GM21717 (cell line): ENCODE data around the gene SSBP2.
"Not testable (repeated sequence)": the region's sequence is repeated elsewhere in the genome, so short reads cannot be mapped to it uniquely, and the experiment has no call there.

Source experiments
- ATAC-seq: cut with Tn5 transposase; IDR thresholded peaks from one replicate; pipeline ENCODE4 v1.9.1; 2021; ENCODE audit warnings: mild to moderate bottlenecking, moderate library complexity; ENCODE audit not compliant: unreplicated experiment

SSBP2 gene

GRCh38 chr5:81537905-81538547, 212.9 kb downstream of the SSBP2 start:
- ATAC-seq: no peak

DNA sequence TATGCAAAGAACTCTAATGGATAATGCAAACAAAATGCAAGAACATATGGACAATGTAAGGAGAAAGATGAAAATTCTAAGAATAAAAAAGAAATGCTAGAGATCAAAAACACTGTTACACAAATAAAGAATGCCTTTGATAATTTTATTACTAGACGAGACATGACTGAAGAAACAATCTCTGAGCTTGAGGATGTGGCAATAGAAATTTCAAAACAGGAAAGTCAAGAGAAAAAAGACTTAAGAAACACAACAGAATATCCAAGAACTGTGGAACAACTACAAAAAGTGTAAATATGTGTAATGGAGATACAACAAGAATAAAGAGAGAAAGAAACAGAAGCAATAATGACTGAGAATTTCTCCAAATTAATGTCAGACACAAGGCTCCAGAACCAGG, 216.5 kb downstream of the SSBP2 start:
- ATAC-seq: no peak

GRCh38 chr5:81533629-81534405, 217.1 kb downstream of the SSBP2 start:
- no peak for ATAC-seq

DNA sequence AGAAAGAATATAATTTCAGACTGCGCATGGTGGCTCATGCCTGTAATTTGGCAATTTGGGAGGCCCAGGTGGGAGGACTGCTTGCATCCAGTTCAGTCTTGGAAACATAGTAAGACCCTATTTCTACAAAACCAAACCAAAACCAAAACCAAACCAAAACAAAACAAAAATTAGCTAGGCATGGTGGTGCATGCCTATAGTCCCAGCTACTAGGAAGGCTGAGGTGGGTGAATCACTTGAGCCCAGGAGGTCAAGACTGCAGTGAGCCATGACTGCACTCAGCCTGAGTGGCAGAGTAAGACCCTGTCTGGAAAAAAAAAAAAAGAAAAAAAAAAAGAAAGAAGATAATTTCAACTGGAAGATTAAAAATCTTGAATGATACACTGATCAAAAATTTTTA, 220.0 kb downstream of the SSBP2 start:
- ATAC-seq: no peak

- ATAC-seq: no peak
Observed at GRCh38 chr5:81525690-81526089, 225.2 kb downstream of the SSBP2 start.

GRCh38 chr5:81524015-81524414, 226.9 kb downstream of the SSBP2 start:
- no peak for ATAC-seq

DNA sequence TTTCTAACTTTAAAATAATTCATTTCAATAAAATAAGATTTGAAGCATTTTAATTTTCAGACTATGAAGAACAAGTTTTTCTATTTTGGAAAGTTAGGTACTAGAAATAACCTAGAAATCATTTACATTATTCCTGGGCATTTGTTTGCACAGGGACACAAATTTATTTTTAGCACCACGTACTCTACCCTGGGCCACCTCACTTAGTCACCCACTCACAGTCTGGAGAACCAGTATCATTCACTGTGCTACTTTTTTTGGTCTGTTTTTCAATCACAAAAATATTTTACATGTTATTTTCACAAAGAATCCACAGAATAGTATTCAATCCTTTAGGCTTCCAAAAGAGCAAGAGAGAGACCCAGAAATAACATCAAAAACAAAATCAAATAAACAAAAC, 228.3 kb downstream of the SSBP2 start:
- ATAC-seq: no peak

GRCh38 chr5:81520769-81521168, 230.1 kb downstream of the SSBP2 start:
- ATAC-seq: no peak

GRCh38 chr5:81519217-81519905, 231.5 kb downstream of the SSBP2 start:
- no peak for ATAC-seq

GRCh38 chr5:81517462-81517861, 233.4 kb downstream of the SSBP2 start:
- ATAC-seq: no peak

- no peak for ATAC-seq
Observed at GRCh38 chr5:81516091-81516490, 234.8 kb downstream of the SSBP2 start.

DNA sequence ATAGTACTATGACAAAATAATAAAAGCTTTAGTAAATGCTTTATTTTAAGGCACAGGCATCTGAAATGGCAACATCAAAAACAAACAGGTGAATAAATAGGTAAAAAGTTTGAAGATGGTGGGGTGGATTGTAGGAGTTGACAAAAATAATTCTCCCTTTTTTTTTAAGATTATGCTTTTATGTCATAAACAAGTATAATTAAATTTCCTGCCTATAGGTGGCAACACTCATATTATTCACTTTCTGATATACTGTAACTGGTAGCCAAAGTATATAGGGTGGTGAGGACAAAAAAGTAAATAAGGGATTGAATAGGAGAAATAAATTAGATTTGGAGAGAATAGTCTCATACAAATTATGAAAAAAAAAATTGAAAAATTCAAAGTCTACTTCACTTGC, 236.9 kb downstream of the SSBP2 start:
- ATAC-seq: no peak

- ATAC-seq: no peak
Observed at GRCh38 chr5:81513473-81513872, 237.4 kb downstream of the SSBP2 start.

- ATAC-seq: peak; percentile 97
Observed at GRCh38 chr5:81506900-81507588, 243.9 kb downstream of the SSBP2 start.

GRCh38 chr5:81506378-81506777, 244.5 kb downstream of the SSBP2 start:
- ATAC-seq: no peak

DNA sequence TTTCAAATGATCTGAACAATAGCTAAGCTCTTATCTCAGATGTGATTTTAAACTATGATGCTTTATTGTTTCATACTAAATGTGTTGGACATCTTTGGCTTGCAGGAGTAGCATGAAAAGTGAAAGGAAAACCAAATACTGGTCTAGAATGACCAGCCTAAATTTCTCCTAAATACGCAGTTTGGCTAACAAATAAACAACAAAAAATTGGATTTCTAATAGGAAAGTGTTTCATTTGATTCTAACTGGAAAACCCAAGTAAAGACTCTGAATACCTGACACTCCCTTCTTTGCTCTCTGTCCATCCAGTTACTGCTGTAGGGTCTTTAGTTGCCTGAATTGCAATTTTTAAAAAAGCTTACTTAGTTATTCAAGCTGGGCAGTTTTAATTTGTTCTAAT, 245.2 kb downstream of the SSBP2 start:
- ATAC-seq: no peak

DNA sequence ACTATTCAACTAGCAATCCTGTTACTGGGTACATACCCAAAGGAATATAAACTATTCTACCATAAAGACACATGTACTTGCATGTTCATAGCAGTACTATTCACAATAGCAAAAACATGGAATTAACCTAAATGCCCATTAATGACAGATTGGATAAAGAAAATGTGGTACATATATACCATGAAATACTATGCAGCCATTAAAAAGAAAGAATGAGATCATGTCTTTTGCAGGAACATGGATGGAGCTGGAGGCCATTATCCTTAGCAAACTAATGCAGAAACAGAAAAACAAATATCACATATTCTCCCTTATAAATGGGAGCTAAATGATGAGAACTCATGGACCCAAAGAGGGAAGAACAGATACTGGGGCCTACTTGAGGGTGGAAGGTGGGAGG, 247.3 kb downstream of the SSBP2 start:
- not testable (repeated sequence) for ATAC-seq

GRCh38 chr5:81495286-81495685, 255.6 kb downstream of the SSBP2 start:
- no peak for ATAC-seq

- ATAC-seq: no peak
Observed at GRCh38 chr5:81488862-81489261, 262.0 kb downstream of the SSBP2 start.

DNA sequence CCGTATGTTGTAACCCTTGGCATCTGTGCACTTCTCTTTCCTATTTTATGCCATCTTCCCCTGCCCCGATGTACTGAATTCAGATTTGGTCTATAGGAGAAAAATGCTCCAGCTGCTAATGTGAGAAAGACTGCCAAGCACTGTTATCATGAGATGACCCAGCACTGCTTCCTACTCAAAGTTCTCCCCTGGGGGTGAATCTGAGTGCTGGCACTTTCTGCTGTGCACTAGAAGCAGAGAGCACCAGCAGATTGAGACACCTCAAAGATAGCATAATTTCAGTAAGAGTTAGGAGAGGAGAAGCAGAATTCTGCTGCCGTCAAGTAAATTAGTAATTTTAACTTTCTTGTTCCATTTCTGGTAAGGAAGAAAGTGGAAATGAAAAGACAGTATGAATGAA, 264.2 kb downstream of the SSBP2 start:
- no peak for ATAC-seq

- no peak for ATAC-seq
Observed at GRCh38 chr5:81482595-81482994, 268.3 kb downstream of the SSBP2 start.
